Measurements from ENCODE around the gene DCTPP1. TPM values are rescaled to one million over a fixed set of nuclear protein-coding genes. Genes with fewer than 3 reads are reported as not detected.
A peak's percentile ranks its signal among the peaks of the same experiment; 100 is the strongest.

The DCTPP1 gene
- total and polyA plus RNA-seq, 2 of the 13 experiments (the other 11 are each of a cell fraction or from before 2014, with no cell fraction given): 54.8 to 74.4 TPM

DNA sequence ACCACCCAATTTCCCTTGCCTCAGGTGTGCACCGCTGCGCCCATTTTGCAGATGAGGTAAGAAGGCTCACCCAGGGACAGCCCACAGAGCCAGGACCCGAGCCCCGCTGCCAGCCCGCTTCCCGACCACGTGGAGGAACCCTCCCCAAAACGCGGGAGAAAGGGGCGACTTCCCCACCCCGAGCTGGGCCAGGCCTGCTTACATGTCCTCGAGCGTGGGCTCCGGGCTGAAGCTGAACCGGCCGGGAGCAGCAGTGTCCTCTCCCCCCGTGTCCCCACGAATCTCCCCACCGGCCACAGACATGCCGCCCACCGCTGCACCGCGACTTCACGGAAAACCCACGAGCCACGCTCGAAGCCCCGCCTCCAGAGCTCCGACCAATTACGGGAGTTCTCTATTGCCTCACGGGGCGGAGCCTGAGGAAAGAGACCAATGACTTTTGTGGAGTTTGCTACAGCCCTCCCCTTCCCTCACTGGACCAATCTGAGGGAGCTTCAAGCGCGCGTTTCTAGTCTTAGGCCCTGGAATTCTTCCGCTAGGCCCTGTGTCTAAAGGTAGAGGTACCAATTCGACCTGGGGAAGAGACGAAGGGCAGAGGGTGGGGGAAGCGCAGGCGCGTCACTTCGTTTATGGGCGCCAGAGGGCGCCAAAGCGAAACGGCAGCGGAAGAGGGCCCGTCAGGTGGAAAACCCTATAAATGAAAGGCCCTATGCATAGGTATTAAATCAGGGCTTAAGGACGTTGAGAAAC, at the start of gene DCTPP1 (continued):
- TF ChIP-seq TAF1 (CRISPR knock-in tag; IDR thresholded peaks at IDR 0.05) (peak; percentile 87), GATAD1 (CRISPR knock-in tag; IDR thresholded peaks at IDR 0.05) (peak; percentile 81), TFDP1 (CRISPR knock-in tag; IDR thresholded peaks at IDR 0.05; ENCODE audit: borderline replicate concordance) (peak; percentile 58), RORA (CRISPR knock-in tag; IDR thresholded peaks at IDR 0.05) (no peak), SOX13 (IDR thresholded peaks at IDR 0.05) (no peak), SOX13 (CRISPR knock-in tag; conservative IDR thresholded peaks at IDR 0.05 in 1 of 2, IDR thresholded peaks at IDR 0.05 in 1 of 2) (no peak; a peak in 2 of 4 replicates), ZFP36 (IDR thresholded peaks at IDR 0.05; ENCODE audit: borderline replicate concordance, low read depth, low read length, partially characterized antibody) (no peak), MEIS2 (CRISPR knock-in tag; IDR thresholded peaks at IDR 0.05) (peak; percentile 71), FOSL1 (CRISPR knock-in tag; IDR thresholded peaks at IDR 0.05; ENCODE audit: borderline replicate concordance) (no peak), KLF12 (CRISPR knock-in tag; IDR thresholded peaks at IDR 0.05; ENCODE audit: borderline replicate concordance) (peak; percentile 96), ZNF282 (IDR thresholded peaks at IDR 0.05; ENCODE audit: partially characterized antibody) (no peak), KDM5B (CRISPR knock-in tag; IDR thresholded peaks at IDR 0.05; ENCODE audit: borderline replicate concordance) (no peak; the same call in 1 of the 2 replicates), HNRNPUL1 (IDR thresholded peaks at IDR 0.05; ENCODE audit: low read depth, low read length) (no peak), ZNF616 (CRISPR knock-in tag; IDR thresholded peaks at IDR 0.05; ENCODE audit: low read depth) (0 out of 2 replicates have a peak, but pooled peaks have one; percentile 58), RARG (CRISPR knock-in tag; IDR thresholded peaks at IDR 0.05; ENCODE audit: low read depth) (peak; percentile 29; the same call in 1 of the 2 replicates), NFYC (CRISPR knock-in tag; IDR thresholded peaks at IDR 0.05) (peak; percentile 93), ZNF773 (CRISPR knock-in tag; IDR thresholded peaks at IDR 0.05; ENCODE audit: borderline replicate concordance) (no peak), DMTF1 (CRISPR knock-in tag; IDR thresholded peaks at IDR 0.05) (no peak)
- TF ChIP-seq, protein P1, sequence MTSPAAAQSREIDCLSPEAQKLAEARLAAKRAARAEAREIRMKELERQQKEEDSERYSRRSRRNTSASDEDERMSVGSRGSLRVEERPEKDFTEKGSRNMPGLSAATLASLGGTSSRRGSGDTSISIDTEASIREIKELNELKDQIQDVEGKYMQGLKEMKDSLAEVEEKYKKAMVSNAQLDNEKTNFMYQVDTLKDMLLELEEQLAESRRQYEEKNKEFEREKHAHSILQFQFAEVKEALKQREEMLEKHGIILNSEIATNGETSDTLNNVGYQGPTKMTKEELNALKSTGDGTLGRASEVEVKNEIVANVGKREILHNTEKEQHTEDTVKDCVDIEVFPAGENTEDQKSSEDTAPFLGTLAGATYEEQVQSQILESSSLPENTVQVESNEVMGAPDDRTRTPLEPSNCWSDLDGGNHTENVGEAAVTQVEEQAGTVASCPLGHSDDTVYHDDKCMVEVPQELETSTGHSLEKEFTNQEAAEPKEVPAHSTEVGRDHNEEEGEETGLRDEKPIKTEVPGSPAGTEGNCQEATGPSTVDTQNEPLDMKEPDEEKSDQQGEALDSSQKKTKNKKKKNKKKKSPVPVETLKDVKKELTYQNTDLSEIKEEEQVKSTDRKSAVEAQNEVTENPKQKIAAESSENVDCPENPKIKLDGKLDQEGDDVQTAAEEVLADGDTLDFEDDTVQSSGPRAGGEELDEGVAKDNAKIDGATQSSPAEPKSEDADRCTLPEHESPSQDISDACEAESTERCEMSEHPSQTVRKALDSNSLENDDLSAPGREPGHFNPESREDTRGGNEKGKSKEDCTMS (CRISPR knock-in tag; conservative IDR thresholded peaks at IDR 0.05): no peak
- TF ChIP-seq, protein P2, sequence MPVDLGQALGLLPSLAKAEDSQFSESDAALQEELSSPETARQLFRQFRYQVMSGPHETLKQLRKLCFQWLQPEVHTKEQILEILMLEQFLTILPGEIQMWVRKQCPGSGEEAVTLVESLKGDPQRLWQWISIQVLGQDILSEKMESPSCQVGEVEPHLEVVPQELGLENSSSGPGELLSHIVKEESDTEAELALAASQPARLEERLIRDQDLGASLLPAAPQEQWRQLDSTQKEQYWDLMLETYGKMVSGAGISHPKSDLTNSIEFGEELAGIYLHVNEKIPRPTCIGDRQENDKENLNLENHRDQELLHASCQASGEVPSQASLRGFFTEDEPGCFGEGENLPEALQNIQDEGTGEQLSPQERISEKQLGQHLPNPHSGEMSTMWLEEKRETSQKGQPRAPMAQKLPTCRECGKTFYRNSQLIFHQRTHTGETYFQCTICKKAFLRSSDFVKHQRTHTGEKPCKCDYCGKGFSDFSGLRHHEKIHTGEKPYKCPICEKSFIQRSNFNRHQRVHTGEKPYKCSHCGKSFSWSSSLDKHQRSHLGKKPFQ (CRISPR knock-in tag; IDR thresholded peaks at IDR 0.05; ENCODE audit: insufficient replicate concordance): no peak
- TF ChIP-seq, protein P3, sequence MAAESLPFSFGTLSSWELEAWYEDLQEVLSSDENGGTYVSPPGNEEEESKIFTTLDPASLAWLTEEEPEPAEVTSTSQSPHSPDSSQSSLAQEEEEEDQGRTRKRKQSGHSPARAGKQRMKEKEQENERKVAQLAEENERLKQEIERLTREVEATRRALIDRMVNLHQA (CRISPR knock-in tag; IDR thresholded peaks at IDR 0.05): no peak

Data from HepG2 (cell line).